Spleen (tissue), 3 donors: ENCODE results near the gene LMF1.

Experiments
- POLR2A ChIP-seq, 3 donors: fragments of 450-650 bp; IDR thresholded peaks; one replicate each; pipeline ENCODE4 v1.5.1; 2017; ENCODE audit warnings: antibody characterized with exemption in 3 of 3, mild to moderate bottlenecking in 1 of 3
- POLR2AphosphoS5 ChIP-seq, 3 donors: sonication (generic); formaldehyde crosslinking; IDR thresholded peaks; one replicate each; pipeline ENCODE4 v1.5.1; 2017; ENCODE audit warnings: antibody characterized with exemption in 3 of 3

GRCh38 chr16:854808-855410, 115.9 kb downstream of the LMF1 start:
- TF ChIP-seq POLR2AphosphoS5 (IDR thresholded peaks at IDR 0.05) (no peak), POLR2A (IDR thresholded peaks at IDR 0.05) (no peak)
